ENCODE measurements around the gene PRKAG2. TPM values are rescaled to one million over a fixed set of nuclear protein-coding genes. Genes with fewer than 3 reads are reported as not detected.
A peak's percentile ranks its signal among the peaks of the same experiment; 100 is the strongest.

The PRKAG2 gene
- total RNA-seq, 4 donors from 2014 or later, result 38.8 to 94.4 (median 73.2) TPM

DNA sequence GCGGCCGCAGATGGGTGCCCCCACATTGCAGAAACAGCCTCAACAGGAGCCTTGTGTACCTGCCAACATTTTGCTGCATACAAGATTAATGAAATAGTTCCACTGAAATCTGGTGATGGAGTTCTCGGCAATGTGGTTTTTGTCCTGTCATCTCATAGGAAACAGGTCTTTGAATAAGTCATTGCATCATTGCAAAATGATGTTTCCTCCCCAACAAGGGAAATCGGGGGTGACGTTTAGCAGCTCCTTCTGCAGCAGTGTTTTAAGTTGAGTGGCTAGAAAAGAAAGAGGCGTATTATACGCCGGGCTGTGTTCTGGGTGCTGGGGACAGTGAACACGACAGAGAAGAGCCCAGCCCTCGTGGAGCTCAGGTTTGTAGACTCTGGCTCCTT is 177.0 kb downstream of the PRKAG2 start:
- H3K4me1 ChIP-seq, result peaks cover 0 to 22% (median 7%) of the 10 kb centered on the region in 4 donors
- TF ChIP-seq, protein P1, sequence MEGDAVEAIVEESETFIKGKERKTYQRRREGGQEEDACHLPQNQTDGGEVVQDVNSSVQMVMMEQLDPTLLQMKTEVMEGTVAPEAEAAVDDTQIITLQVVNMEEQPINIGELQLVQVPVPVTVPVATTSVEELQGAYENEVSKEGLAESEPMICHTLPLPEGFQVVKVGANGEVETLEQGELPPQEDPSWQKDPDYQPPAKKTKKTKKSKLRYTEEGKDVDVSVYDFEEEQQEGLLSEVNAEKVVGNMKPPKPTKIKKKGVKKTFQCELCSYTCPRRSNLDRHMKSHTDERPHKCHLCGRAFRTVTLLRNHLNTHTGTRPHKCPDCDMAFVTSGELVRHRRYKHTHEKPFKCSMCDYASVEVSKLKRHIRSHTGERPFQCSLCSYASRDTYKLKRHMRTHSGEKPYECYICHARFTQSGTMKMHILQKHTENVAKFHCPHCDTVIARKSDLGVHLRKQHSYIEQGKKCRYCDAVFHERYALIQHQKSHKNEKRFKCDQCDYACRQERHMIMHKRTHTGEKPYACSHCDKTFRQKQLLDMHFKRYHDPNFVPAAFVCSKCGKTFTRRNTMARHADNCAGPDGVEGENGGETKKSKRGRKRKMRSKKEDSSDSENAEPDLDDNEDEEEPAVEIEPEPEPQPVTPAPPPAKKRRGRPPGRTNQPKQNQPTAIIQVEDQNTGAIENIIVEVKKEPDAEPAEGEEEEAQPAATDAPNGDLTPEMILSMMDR (IDR thresholded peaks at IDR 0.05), result no peak
- TF ChIP-seq POLR2A (IDR thresholded peaks at IDR 0.05), result no peak
- DNase-seq, result no peak
- H3K9me3 ChIP-seq, result no peaks in the 10 kb centered on the region
- no peaks in the 10 kb centered on the region for H3K36me3 ChIP-seq
- no peak overlapping the region for H3K27ac ChIP-seq
- no peak overlapping the region for H3K4me3 ChIP-seq
- H3K27me3 ChIP-seq, result no peaks in the 10 kb centered on the region

- no peak for DNase-seq
- peaks cover 0 to 28% (median 7%) of the 10 kb centered on the region in 4 donors for H3K4me1 ChIP-seq
- peak overlapping the region in 1 of 4 donors; percentile 9 for H3K27ac ChIP-seq
- no peaks in the 10 kb centered on the region for H3K27me3 ChIP-seq
- no peaks in the 10 kb centered on the region for H3K9me3 ChIP-seq
- TF ChIP-seq POLR2A (IDR thresholded peaks at IDR 0.05), result no peak
- TF ChIP-seq, protein P1 (IDR thresholded peaks at IDR 0.05), result no peak
- no peak overlapping the region for H3K4me3 ChIP-seq
- H3K36me3 ChIP-seq, result no peaks in the 10 kb centered on the region
Measured at GRCh38 chr7:151699147-151699927, 177.6 kb downstream of the PRKAG2 start.

GRCh38 chr7:151697942-151698341 is 179.0 kb downstream of the PRKAG2 start:
- H3K27me3 ChIP-seq, result no peaks in the 10 kb centered on the region
- no peaks in the 10 kb centered on the region for H3K36me3 ChIP-seq
- TF ChIP-seq, protein P1 (IDR thresholded peaks at IDR 0.05), result no peak
- TF ChIP-seq POLR2A (IDR thresholded peaks at IDR 0.05), result no peak
- DNase-seq, result no peak
- H3K4me3 ChIP-seq, result no peak overlapping the region
- peak overlapping the region in 1 of 4 donors; percentile 95 for H3K27ac ChIP-seq
- H3K9me3 ChIP-seq, result no peaks in the 10 kb centered on the region
- peaks cover 0 to 29% (median 7%) of the 10 kb centered on the region in 4 donors for H3K4me1 ChIP-seq

DNA sequence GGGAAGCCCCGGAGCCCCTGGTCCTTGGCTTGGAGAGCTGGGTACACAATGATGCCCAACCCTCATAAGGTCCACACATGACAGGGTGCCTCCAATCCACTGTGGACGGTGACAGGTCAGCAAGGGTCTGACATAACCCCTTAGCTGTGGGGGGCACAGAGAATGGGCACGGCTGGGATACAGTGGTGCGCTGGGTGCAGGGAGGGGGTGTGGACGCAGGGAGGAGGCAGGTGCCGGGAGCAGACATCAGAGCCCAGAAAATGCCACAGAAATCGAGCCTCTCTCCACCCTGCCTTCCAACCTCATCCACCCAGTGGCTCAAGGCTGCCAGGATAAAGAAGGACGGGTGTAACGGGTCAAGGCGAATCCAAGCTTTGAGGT is 179.4 kb downstream of the PRKAG2 start:
- H3K27ac ChIP-seq, result peak overlapping the region in 3 of 4 donors; percentile 63 to 95 (median 83)
- no peaks in the 10 kb centered on the region for H3K36me3 ChIP-seq

GRCh38 chr7:151696721-151697514 is 180.0 kb downstream of the PRKAG2 start:
- H3K4me1 ChIP-seq, result peaks cover 0 to 29% (median 7%) of the 10 kb centered on the region in 4 donors
- no peaks in the 10 kb centered on the region for H3K36me3 ChIP-seq
- no peaks in the 10 kb centered on the region for H3K9me3 ChIP-seq
- DNase-seq, result peak in 2 of 3 donors; percentile 93 to 96
- H3K4me3 ChIP-seq, result peak overlapping the region in 1 of 4 donors; percentile 18
- H3K27ac ChIP-seq, result peak overlapping the region in 3 of 4 donors; percentile 76 to 95 (median 83)
- peak; percentile 5 to 68 for TF ChIP-seq POLR2A (IDR thresholded peaks at IDR 0.05)
- TF ChIP-seq, protein P1 (IDR thresholded peaks at IDR 0.05), result peak in 3 of 6 experiments; percentile 51 to 63 (median 59)
- no peaks in the 10 kb centered on the region for H3K27me3 ChIP-seq

More for the DNA sequence above, 179.4 kb downstream of the PRKAG2 start:
- TF ChIP-seq POLR2A (IDR thresholded peaks at IDR 0.05), result no peak
- TF ChIP-seq, protein P1 (IDR thresholded peaks at IDR 0.05), result no peak
- Histone ChIP-seq H3K4me1 (peaks cover 0 to 29% (median 7%) of the 10 kb centered on the region in 4 donors), H3K9me3 (no peaks in the 10 kb centered on the region), H3K27me3 (no peaks in the 10 kb centered on the region), H3K4me3 (no peak overlapping the region)
- DNase-seq, result no peak

Measured in Peyer's patch (tissue), 4 donors.